ENCODE data around the gene KEL. TPM values are rescaled to one million over a fixed set of nuclear protein-coding genes. Genes with fewer than 3 reads are reported as not detected.

KEL gene
- total and polyA plus RNA-seq, 2 of the 4 experiments (the other 2 are of a cell fraction) = 0.03 TPM; not detected in 1

DNA sequence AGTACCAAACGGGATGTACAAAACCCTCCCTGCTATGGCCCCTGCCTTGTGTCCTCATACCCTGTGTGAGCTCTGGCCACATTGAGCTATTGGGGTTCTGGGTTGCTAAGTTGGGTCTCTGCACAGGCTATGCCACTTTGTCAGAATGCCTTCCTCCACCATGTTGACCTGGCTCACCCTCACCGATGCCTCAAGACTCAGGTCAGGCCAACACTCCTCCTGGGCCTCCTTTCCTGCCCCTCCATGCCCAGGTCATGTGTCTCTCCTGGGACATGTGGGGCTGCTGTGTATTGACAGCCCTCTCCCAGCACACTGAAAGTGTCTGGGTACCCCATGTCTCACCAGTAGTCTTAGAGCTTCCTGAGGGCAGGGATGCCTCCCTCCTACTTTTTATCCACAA is 43.3 kb downstream of the KEL start:
- Histone ChIP-seq H2AFZ (replicated peaks; ENCODE audit: low read length, poor library complexity) (no peak overlapping the region), H3K4me2 (ENCODE audit: low read depth, low read length) (no peak overlapping the region), H3K56ac (ENCODE audit: extremely low read depth, insufficient read depth, low read length) (no peak overlapping the region), H3K18ac (ENCODE audit: low read depth, low read length) (no peak overlapping the region), H2BK120ac (ENCODE audit: low read depth, low read length) (no peak overlapping the region), H3K27ac (ENCODE audit: insufficient read depth, low read length) (no peak overlapping the region), H3K4ac (ENCODE audit: low read depth, low read length) (no peak overlapping the region), H3K27me3 (ENCODE audit: control insufficient read depth, insufficient read depth, low read length) (no peaks in the 10 kb centered on the region), H3K9me3 (ENCODE audit: control insufficient read depth, insufficient read depth, low read length) (no peaks in the 10 kb centered on the region; the same call in 1 of the 2 replicates), H3K36me3 (ENCODE audit: control insufficient read depth, insufficient read depth, low read length) (no peaks in the 10 kb centered on the region), H3K9ac (ENCODE audit: low read depth, low read length) (no peak overlapping the region), H3K4me1 (ENCODE audit: control insufficient read depth, insufficient read depth, low read length) (no peaks in the 10 kb centered on the region), H4K20me1 (ENCODE audit: insufficient read depth, low read length) (no peaks in the 10 kb centered on the region), H2BK5ac (ENCODE audit: low read depth, low read length, poor library complexity, severe bottlenecking) (no peak overlapping the region), H3K9me1 (ENCODE audit: insufficient read depth, low read length) (no peaks in the 10 kb centered on the region), H2AK9ac (replicated peaks; ENCODE audit: low read depth, low read length, poor library complexity) (no peak overlapping the region), H4K8ac (ENCODE audit: low read depth in 2 of 2, low read length in 2 of 2) (no peak overlapping the region), H3K23ac (ENCODE audit: low read depth, low read length) (no peak overlapping the region), H2AK5ac (ENCODE audit: low read depth, low read length) (no peak overlapping the region), H4K5ac (ENCODE audit: low read depth, low read length) (no peak overlapping the region), H3K14ac (replicated peaks; ENCODE audit: low read depth, low read length) (no peak overlapping the region), H2BK20ac (ENCODE audit: low read depth, low read length) (no peak overlapping the region), H3K4me3 (ENCODE audit: insufficient read depth, low read depth, low read length) (no peak overlapping the region), H2BK15ac (ENCODE audit: low read depth, low read length) (no peak overlapping the region), H3K79me1 (ENCODE audit: low read depth in 1 of 2, low read length in 2 of 2) (no peaks in the 10 kb centered on the region), H4K91ac (ENCODE audit: insufficient read depth, low read depth, low read length) (no peak overlapping the region)
- WGBS, 2 experiments (ENCODE audit: extremely low coverage in 2 of 2, insufficient read length in 1 of 2) = no CpG with 5 or more reads among the region's 2 CpGs
- ATAC-seq (ENCODE audit: low read depth) (no peak), DNase-seq (no peak)
- in situ Hi-C loops (cut with MboI; ENCODE audit: low sequenced_read_pairs) (no loop called here), intact Hi-C loops (cut with micrococcal nuclease) (no loop called here), dilution Hi-C loops (cut with HindIII; ENCODE audit: low sequenced_read_pairs, unreplicated experiment) (no loop called here)
- TF ChIP-seq, protein P1, sequence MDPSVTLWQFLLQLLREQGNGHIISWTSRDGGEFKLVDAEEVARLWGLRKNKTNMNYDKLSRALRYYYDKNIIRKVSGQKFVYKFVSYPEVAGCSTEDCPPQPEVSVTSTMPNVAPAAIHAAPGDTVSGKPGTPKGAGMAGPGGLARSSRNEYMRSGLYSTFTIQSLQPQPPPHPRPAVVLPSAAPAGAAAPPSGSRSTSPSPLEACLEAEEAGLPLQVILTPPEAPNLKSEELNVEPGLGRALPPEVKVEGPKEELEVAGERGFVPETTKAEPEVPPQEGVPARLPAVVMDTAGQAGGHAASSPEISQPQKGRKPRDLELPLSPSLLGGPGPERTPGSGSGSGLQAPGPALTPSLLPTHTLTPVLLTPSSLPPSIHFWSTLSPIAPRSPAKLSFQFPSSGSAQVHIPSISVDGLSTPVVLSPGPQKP (IDR thresholded peaks at IDR 0.05; ENCODE audit: borderline replicate concordance, low read depth, low read length) = no peak
- TF ChIP-seq, protein P2, sequence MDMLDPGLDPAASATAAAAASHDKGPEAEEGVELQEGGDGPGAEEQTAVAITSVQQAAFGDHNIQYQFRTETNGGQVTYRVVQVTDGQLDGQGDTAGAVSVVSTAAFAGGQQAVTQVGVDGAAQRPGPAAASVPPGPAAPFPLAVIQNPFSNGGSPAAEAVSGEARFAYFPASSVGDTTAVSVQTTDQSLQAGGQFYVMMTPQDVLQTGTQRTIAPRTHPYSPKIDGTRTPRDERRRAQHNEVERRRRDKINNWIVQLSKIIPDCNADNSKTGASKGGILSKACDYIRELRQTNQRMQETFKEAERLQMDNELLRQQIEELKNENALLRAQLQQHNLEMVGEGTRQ (IDR thresholded peaks at IDR 0.05; ENCODE audit: low read depth, low read length) = no peak
- TF ChIP-seq POLR2A (IDR thresholded peaks at IDR 0.05; ENCODE audit: low read depth, low read length) (no peak), CHD1 (IDR thresholded peaks at IDR 0.05; ENCODE audit: low read depth, low read length) (no peak), MXI1 (IDR thresholded peaks at IDR 0.05; ENCODE audit: borderline replicate concordance, low read depth, low read length) (no peak), RCOR1 (IDR thresholded peaks at IDR 0.05; ENCODE audit: insufficient replicate concordance, low read length) (no peak), BHLHE40 (IDR thresholded peaks at IDR 0.05; ENCODE audit: low read depth, low read length) (no peak), RFX5 (IDR thresholded peaks at IDR 0.05; ENCODE audit: low read depth, low read length) (no peak), MAZ (IDR thresholded peaks at IDR 0.05; ENCODE audit: borderline replicate concordance, low read depth, low read length) (no peak)
- no TSS peak for BruUV-seq (replicated peaks)
- ChIA-PET POLR2A (ENCODE audit: unreplicated experiment) (no interaction called here), CTCF (no interaction called here)
